HEK293 (cell line): ENCODE results near the gene HSDL1.

ENCODE experiments used
- CTCF ChIA-PET: fragments of 350-600 bp; formaldehyde crosslinking; extraction: SDS; loops from one replicate; lab custom pipeline; 2021; ENCODE audit warnings: antibody characterized with exemption; lab: Yijun Ruan, JAX
- POLR2A ChIA-PET: fragments of 300-600 bp; formaldehyde crosslinking; extraction: SDS; loops from one replicate; lab custom pipeline; 2020; ENCODE audit warnings: antibody characterized with exemption, inconsistent platforms; lab: Yijun Ruan, JAX
- H3K27ac ChIP-seq: fragments of 200-500 bp; sonication (Bioruptor generic); 2 replicates; pipeline ENCODE4 v1.5.1; 2014; ENCODE audit warnings: low read depth, low read length, control low read depth, inconsistent platforms; ENCODE audit errors: extremely low read depth
- H3K36me3 ChIP-seq, 2 experiments: fragments of 200-500 bp in 1 of 2; sonication (Bioruptor generic) in 1 of 2; 1 replicate in 1 of 2; 2 replicates in 1 of 2; pipeline ENCODE4 v1.5.1; 2014 to 2017; ENCODE audit warnings: inconsistent platforms in 2 of 2, low read length in 2 of 2; ENCODE audit not compliant: control insufficient read depth in 2 of 2, insufficient read depth in 1 of 2
- H3K4me1 ChIP-seq: fragments of 200-500 bp; sonication (Bioruptor generic); 2 replicates; pipeline ENCODE4 v1.5.1; 2014; ENCODE audit warnings: mild to moderate bottlenecking, low read length, inconsistent platforms; ENCODE audit not compliant: control insufficient read depth, insufficient read depth
- H3K4me3 ChIP-seq: 2 replicates; pipeline ENCODE4 v1.5.1; 2011; ENCODE audit warnings: low read depth, mild to moderate bottlenecking, control low read depth, low read length, moderate library complexity
- H3K9me3 ChIP-seq: fragments of 200-500 bp; sonication (Bioruptor generic); 2 replicates; pipeline ENCODE4 v1.5.1; 2014; ENCODE audit warnings: low read depth, low read length, inconsistent platforms; ENCODE audit not compliant: control insufficient read depth, insufficient read depth
- BCL11B ChIP-seq: fragments of 450-650 bp; formaldehyde crosslinking; IDR thresholded peaks from 2 replicates; pipeline ENCODE4 v1.5.1; 2016; ENCODE audit warnings: low read depth, missing biosample characterization, missing genetic modification characterization
- ELK4 ChIP-seq: IDR thresholded peaks from 2 replicates; pipeline ENCODE4 v1.6.1; 2011; ENCODE audit warnings: mild to moderate bottlenecking, low read depth, low read length, borderline replicate concordance
- GLI4 ChIP-seq: fragments of 450-650 bp; formaldehyde crosslinking; IDR thresholded peaks from 2 replicates; pipeline ENCODE4 v1.5.1; 2016; ENCODE audit warnings: missing biosample characterization, missing genetic modification characterization
- GLIS1 ChIP-seq: fragments of 450-650 bp; formaldehyde crosslinking; IDR thresholded peaks from 2 replicates; pipeline ENCODE4 v1.5.1; 2016; ENCODE audit warnings: missing biosample characterization, missing genetic modification characterization
- HOXA7 ChIP-seq: sonication (generic); formaldehyde crosslinking; IDR thresholded peaks from 2 replicates; pipeline ENCODE4 v1.8.1; 2022; ENCODE audit warnings: missing genetic modification reagents, borderline replicate concordance
- KLF16 ChIP-seq: fragments of 450-650 bp; formaldehyde crosslinking; IDR thresholded peaks from 2 replicates; pipeline ENCODE4 v1.5.1; 2017; ENCODE audit warnings: missing biosample characterization, missing genetic modification characterization
- RBAK ChIP-seq: fragments of 450-650 bp; formaldehyde crosslinking; IDR thresholded peaks from 2 replicates; pipeline ENCODE4 v1.5.1; 2016; ENCODE audit warnings: missing biosample characterization, missing genetic modification characterization
- SALL2 ChIP-seq: fragments of 450-650 bp; formaldehyde crosslinking; IDR thresholded peaks from 2 replicates; pipeline ENCODE4 v1.5.0; 2017; ENCODE audit warnings: missing biosample characterization, mild to moderate bottlenecking, missing genetic modification characterization, borderline replicate concordance
- ZBTB26 ChIP-seq: fragments of 450-650 bp; formaldehyde crosslinking; optimal IDR thresholded peaks from 2 replicates; pipeline ENCODE3; 2016; ENCODE audit warnings: missing biosample characterization, mild to moderate bottlenecking, missing genetic modification characterization
- ZBTB6 ChIP-seq: fragments of 450-650 bp; formaldehyde crosslinking; IDR thresholded peaks from 2 replicates; pipeline ENCODE4 v1.5.1; 2017; ENCODE audit warnings: missing biosample characterization, missing genetic modification characterization
- ZBTB8A ChIP-seq: fragments of 450-650 bp; formaldehyde crosslinking; IDR thresholded peaks from 2 replicates; pipeline ENCODE4 v1.5.1; 2016; ENCODE audit warnings: missing biosample characterization, missing genetic modification characterization
- ZFP3 ChIP-seq: fragments of 450-650 bp; formaldehyde crosslinking; IDR thresholded peaks from 2 replicates; pipeline ENCODE4 v1.5.1; 2016; ENCODE audit warnings: low read depth, missing biosample characterization, missing genetic modification characterization
- ZFP69B ChIP-seq: fragments of 450-650 bp; formaldehyde crosslinking; IDR thresholded peaks from 2 replicates; pipeline ENCODE4 v1.5.1; 2016; ENCODE audit warnings: missing biosample characterization, missing genetic modification characterization
- ZNF121 ChIP-seq: fragments of 450-650 bp; formaldehyde crosslinking; IDR thresholded peaks from 2 replicates; pipeline ENCODE4 v1.5.1; 2016; ENCODE audit warnings: missing biosample characterization, missing genetic modification characterization
- ZNF169 ChIP-seq: fragments of 450-650 bp; formaldehyde crosslinking; IDR thresholded peaks from 2 replicates; pipeline ENCODE4 v1.5.1; 2016; ENCODE audit warnings: missing biosample characterization, missing genetic modification characterization
- ZNF23 ChIP-seq: fragments of 450-650 bp; formaldehyde crosslinking; IDR thresholded peaks from 2 replicates; pipeline ENCODE4 v1.5.1; 2016; ENCODE audit warnings: missing biosample characterization, missing genetic modification characterization, borderline replicate concordance
- ZNF24 ChIP-seq: fragments of 450-650 bp; formaldehyde crosslinking; IDR thresholded peaks from 2 replicates; pipeline ENCODE4 v1.5.1; 2016; ENCODE audit warnings: missing biosample characterization, missing genetic modification characterization
- ZNF302 ChIP-seq: fragments of 450-650 bp; formaldehyde crosslinking; IDR thresholded peaks from 2 replicates; pipeline ENCODE4 v1.5.1; 2016; ENCODE audit warnings: missing biosample characterization, missing genetic modification characterization, low read depth
- ZNF324 ChIP-seq: fragments of 450-650 bp; formaldehyde crosslinking; IDR thresholded peaks from 2 replicates; pipeline ENCODE4 v1.5.1; 2016; ENCODE audit warnings: missing biosample characterization, missing genetic modification characterization
- ZNF37A ChIP-seq: fragments of 450-650 bp; IDR thresholded peaks from 2 replicates; pipeline ENCODE4 v1.5.1; 2018; ENCODE audit warnings: missing biosample characterization, missing genetic modification characterization
- ZNF398 ChIP-seq: fragments of 450-650 bp; formaldehyde crosslinking; IDR thresholded peaks from 2 replicates; pipeline ENCODE4 v1.5.1; 2017; ENCODE audit warnings: missing biosample characterization, missing genetic modification characterization
- ZNF488 ChIP-seq: fragments of 450-650 bp; formaldehyde crosslinking; IDR thresholded peaks from 2 replicates; pipeline ENCODE4 v1.5.1; 2016; ENCODE audit warnings: missing biosample characterization, missing genetic modification characterization
- ZNF501 ChIP-seq: fragments of 450-650 bp; formaldehyde crosslinking; IDR thresholded peaks from 2 replicates; pipeline ENCODE4 v1.5.1; 2016; ENCODE audit warnings: missing biosample characterization, missing genetic modification characterization
- ZNF549 ChIP-seq: fragments of 450-650 bp; IDR thresholded peaks from 2 replicates; pipeline ENCODE4 v1.5.1; 2018; ENCODE audit warnings: missing biosample characterization, missing genetic modification characterization, mild to moderate bottlenecking, inconsistent platforms, moderate library complexity
- ZNF558 ChIP-seq: fragments of 450-650 bp; formaldehyde crosslinking; IDR thresholded peaks from 2 replicates; pipeline ENCODE4 v1.5.1; 2016; ENCODE audit warnings: missing biosample characterization, missing genetic modification characterization
- ZNF561 ChIP-seq: fragments of 450-650 bp; IDR thresholded peaks from 2 replicates; pipeline ENCODE4 v1.5.1; 2018; ENCODE audit warnings: missing biosample characterization, missing genetic modification characterization, borderline replicate concordance
- ZNF658 ChIP-seq: fragments of 450-650 bp; formaldehyde crosslinking; IDR thresholded peaks from 2 replicates; pipeline ENCODE4; 2016; ENCODE audit warnings: missing biosample characterization, missing genetic modification characterization
- ZNF792 ChIP-seq: fragments of 450-650 bp; formaldehyde crosslinking; IDR thresholded peaks from 2 replicates; pipeline ENCODE4 v1.5.1; 2016; ENCODE audit warnings: missing biosample characterization, missing genetic modification characterization
- ZNF837 ChIP-seq: fragments of 450-650 bp; formaldehyde crosslinking; IDR thresholded peaks from 2 replicates; pipeline ENCODE4 v1.5.1; 2016; ENCODE audit warnings: missing biosample characterization, missing genetic modification characterization
- ZSCAN16 ChIP-seq: fragments of 450-650 bp; formaldehyde crosslinking; IDR thresholded peaks from 2 replicates; pipeline ENCODE4 v1.5.1; 2016; ENCODE audit warnings: missing biosample characterization, missing genetic modification characterization

HSDL1 gene

GRCh38 chr16:84169765-84170310 lies 24.9 kb upstream of the HSDL1 start:
- no peaks in the 10 kb centered on the region for H3K9me3 ChIP-seq
- CTCF ChIA-PET = interaction anchor here (0.7 to 2.3 kb wide), 7 partner anchors 8 to 214 kb away, joined by 3 to 8 read pairs (median 3); partner anchors contain the start of gene TAF1C
- H3K27ac ChIP-seq = no peak overlapping the region
- no peak overlapping the region for H3K4me3 ChIP-seq
- TF ChIP-seq ZNF302 (tag by site-specific recombination) (no peak), ZFP69B (tag by site-specific recombination) (no peak), GLI4 (no peak), KLF16 (tag by site-specific recombination) (no peak), SALL2 (tag by site-specific recombination) (no peak), ZNF501 (tag by site-specific recombination) (no peak), ZBTB6 (tag by site-specific recombination) (no peak), RBAK (tag by site-specific recombination) (no peak), ZNF324 (tag by site-specific recombination) (no peak), ZNF23 (tag by site-specific recombination) (no peak), ELK4 (no peak), ZFP3 (tag by site-specific recombination) (no peak), ZNF558 (tag by site-specific recombination) (no peak), GLIS1 (tag by site-specific recombination) (no peak), BCL11B (tag by site-specific recombination) (no peak)
- H3K36me3 ChIP-seq = no peaks in the 10 kb centered on the region
- POLR2A ChIA-PET = interaction anchor here (0.6 kb wide), 1 partner anchor 867 kb away, joined by 3 read pairs; no protein-coding TSS in a partner anchor
- H3K4me1 ChIP-seq = no peaks in the 10 kb centered on the region

GRCh38 chr16:84166796-84167695 lies 22.1 kb upstream of the HSDL1 start:
- ChIA-PET CTCF (interaction anchor here (0.6 to 2.6 kb wide), 7 partner anchors 9 to 104 kb away, joined by 3 to 8 read pairs (median 4); partner anchors contain the start of genes MBTPS1 and TAF1C), POLR2A (no interaction called here)
- no peak overlapping the region for H3K4me3 ChIP-seq
- no peak overlapping the region for H3K27ac ChIP-seq
- H3K4me1 ChIP-seq = no peaks in the 10 kb centered on the region
- H3K9me3 ChIP-seq = no peaks in the 10 kb centered on the region
- no peaks in the 10 kb centered on the region for H3K36me3 ChIP-seq
- TF ChIP-seq ZNF792 (no peak), ZNF488 (tag by site-specific recombination) (no peak), ZNF658 (tag by site-specific recombination) (no peak), ZNF121 (tag by site-specific recombination) (no peak), ZNF169 (tag by site-specific recombination) (no peak), ZNF837 (no peak), ZBTB26 (tag by site-specific recombination) (no peak), ZNF37A (tag by site-specific recombination) (no peak), ZNF561 (no peak), HOXA7 (CRISPR knock-in tag) (no peak), ZNF24 (tag by site-specific recombination) (no peak), ZNF398 (no peak), KLF16 (tag by site-specific recombination) (no peak), ZNF549 (tag by site-specific recombination) (no peak), ZBTB8A (tag by site-specific recombination) (no peak), ZSCAN16 (no peak)
